GM12873 (cell line): ENCODE results near the gene COL4A3.

Experiments
- TF ChIP-seq, protein P1 (sequence below): IDR thresholded peaks from 2 replicates; pipeline ENCODE4 v1.5.1; 2012; ENCODE audit warnings: low read depth, mild to moderate bottlenecking, moderate library complexity, low read length, control low read depth; ENCODE audit not compliant: insufficient read depth; ENCODE audit errors: missing control alignments

Gene COL4A3

DNA sequence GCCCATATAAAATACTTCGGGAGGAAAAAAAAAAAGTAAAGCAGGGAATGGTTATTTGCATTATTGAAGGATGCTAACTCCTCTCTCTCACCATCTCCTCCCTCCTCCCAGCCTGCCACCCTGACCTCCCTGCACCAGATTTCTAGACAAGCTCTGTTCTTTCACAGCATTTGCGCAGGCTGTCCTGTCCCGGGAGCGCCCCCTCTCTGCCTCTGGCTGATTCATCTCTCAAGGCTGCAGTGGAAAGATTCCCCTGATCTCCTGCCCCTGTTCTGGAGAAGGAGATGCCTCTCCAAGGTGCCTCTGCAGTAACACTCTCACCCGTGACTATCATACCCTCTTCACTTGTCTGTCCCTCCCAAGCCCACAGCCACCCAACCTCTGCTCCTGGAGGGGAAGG lies 38.9 kb upstream of the COL4A3 start:
- TF ChIP-seq, protein P1, sequence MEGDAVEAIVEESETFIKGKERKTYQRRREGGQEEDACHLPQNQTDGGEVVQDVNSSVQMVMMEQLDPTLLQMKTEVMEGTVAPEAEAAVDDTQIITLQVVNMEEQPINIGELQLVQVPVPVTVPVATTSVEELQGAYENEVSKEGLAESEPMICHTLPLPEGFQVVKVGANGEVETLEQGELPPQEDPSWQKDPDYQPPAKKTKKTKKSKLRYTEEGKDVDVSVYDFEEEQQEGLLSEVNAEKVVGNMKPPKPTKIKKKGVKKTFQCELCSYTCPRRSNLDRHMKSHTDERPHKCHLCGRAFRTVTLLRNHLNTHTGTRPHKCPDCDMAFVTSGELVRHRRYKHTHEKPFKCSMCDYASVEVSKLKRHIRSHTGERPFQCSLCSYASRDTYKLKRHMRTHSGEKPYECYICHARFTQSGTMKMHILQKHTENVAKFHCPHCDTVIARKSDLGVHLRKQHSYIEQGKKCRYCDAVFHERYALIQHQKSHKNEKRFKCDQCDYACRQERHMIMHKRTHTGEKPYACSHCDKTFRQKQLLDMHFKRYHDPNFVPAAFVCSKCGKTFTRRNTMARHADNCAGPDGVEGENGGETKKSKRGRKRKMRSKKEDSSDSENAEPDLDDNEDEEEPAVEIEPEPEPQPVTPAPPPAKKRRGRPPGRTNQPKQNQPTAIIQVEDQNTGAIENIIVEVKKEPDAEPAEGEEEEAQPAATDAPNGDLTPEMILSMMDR = peak; percentile 16

DNA sequence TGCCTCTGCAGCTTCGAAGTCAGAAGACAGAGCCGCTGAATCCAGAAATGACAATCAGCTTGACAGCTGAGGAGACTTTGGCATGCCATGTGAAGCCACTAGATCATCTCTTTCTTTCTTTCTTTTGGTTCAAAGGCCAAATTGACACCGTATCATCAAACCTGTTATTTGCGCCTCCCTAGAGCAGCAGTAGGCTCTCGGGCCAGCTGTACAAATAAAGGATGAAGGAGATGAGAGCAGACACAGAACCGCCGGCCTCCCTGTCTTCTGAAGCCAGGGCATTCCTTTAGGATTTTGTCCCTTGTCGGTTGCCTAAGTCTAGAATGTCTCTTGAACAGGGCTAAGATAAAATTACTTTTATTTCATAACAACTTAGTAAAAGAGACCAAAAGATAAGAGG lies 37.2 kb upstream of the COL4A3 start:
- TF ChIP-seq, protein P1 = no peak

GRCh38 chr2:227130636-227131035 lies 33.8 kb upstream of the COL4A3 start:
- TF ChIP-seq, protein P1 = no peak

DNA sequence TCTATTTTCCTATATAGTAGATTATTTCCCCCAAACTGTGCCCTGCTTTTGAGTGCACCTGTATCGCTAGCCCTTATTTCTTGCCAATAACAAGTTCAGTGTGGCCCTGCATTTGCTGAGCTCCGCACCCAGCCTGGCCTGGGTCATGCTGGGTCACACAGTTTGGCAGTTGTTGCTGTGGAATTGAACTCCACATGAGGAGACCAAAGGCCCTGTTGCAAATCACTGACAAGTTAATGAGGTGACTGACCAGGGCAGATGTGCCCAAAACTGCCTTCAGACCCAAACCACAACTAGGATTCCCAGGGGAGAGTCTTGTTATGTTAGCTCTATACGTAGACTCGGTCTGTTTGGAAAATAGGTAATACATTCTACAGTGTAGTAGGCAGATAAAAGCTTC lies 31.4 kb upstream of the COL4A3 start:
- TF ChIP-seq, protein P1 = no peak

DNA sequence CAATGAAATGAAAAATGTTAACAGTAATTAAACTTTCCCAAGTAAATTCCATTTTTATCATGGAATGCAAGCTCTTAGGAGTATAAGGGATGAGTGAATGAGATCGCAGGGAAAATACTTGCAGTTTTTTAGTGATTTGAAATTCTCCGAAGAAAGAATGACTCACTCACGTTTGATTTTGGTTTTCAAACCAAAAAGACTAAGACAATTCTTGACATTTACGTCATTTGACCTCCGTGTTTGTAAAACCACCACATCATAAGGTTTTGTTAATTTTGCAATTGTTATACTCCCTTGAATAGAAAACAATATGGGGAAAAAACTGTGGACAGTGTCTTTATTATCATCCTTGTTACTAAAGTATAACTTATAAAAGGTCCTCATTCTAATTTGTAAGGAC lies 29.8 kb upstream of the COL4A3 start:
- TF ChIP-seq, protein P1 = no peak

DNA sequence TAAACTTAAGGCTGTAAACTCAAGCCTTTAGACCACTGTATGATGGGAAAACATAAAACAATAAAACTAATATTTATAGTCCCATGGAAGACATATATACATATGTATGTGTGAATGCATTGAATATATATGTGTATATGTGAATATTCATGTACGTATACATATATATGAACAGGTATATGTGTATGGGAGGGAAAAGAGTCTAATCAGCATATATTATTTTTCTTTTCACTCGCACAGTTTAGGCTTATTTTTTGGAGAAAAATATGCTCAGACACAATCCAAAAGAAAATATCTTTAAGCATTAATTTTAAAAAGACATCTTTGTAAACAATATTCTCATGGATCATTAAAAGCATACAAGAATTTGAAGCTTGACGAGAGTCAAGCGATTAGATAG lies 23.1 kb upstream of the COL4A3 start:
- TF ChIP-seq, protein P1 = no peak

- TF ChIP-seq, protein P1 = no peak
Observed at GRCh38 chr2:227143895-227144294, 20.5 kb upstream of the COL4A3 start.

DNA sequence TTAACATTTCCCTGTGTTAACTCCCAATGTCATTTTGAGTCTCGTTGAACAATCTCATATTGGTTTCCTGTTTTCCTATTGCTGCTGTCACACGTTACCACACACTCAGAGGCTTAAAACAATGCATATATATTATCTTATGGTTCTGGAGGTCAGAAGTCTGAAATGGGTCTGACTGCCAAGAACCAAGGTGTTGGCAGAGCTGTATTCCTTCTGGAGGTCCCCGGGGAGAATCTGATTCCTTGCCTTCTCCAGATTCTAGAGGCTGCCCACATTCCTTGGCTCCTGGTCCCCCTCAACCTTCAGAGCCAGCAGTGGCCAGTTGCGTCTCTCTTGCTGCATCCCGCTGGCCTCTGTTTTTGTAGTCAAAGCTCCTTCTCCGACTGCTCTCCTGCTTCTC lies 18.0 kb upstream of the COL4A3 start:
- TF ChIP-seq, protein P1 = no peak
